ENCODE results near the gene ERC2.

GRCh38 chr3:55490276-55490913 is 977.9 kb downstream of the ERC2 start:
- TF ChIP-seq CTCF (IDR thresholded peaks at IDR 0.05; ENCODE audit: insufficient read depth, low read depth, low read length) = no peak
- TF ChIP-seq EZH2 (IDR thresholded peaks at IDR 0.05; ENCODE audit: insufficient read depth, low read length) = no peak

All from astrocyte (in vitro differentiated cells and primary cell).